Stomach smooth muscle (tissue), 2 donors: ENCODE data around the gene CENATAC.
"Not testable (repeated sequence)": the region's sequence is repeated elsewhere in the genome, so short reads cannot be mapped to it uniquely, and the experiment has no call there.

Experiments used
- H3K27ac ChIP-seq: one replicate; pipeline ENCODE4 v1.7.0; 2013; ENCODE audit warnings: mild to moderate bottlenecking, low read length, inconsistent platforms
- H3K27me3 ChIP-seq, 2 donors: one replicate each; pipeline ENCODE4 v1.7.0; 2013; ENCODE audit warnings: low read length in 2 of 2; ENCODE audit not compliant: insufficient read depth in 2 of 2, control insufficient read depth in 1 of 2
- H3K36me3 ChIP-seq, 2 donors: one replicate each; pipeline ENCODE4 v1.7.0; 2013; ENCODE audit warnings: low read length in 2 of 2; ENCODE audit not compliant: control insufficient read depth in 2 of 2, insufficient read depth in 2 of 2
- H3K4me1 ChIP-seq: one replicate; pipeline ENCODE4 v1.7.0; 2013; ENCODE audit warnings: low read length; ENCODE audit not compliant: control insufficient read depth, insufficient read depth
- H3K4me3 ChIP-seq, 2 donors: one replicate each; pipeline ENCODE4 v1.7.0; 2013; ENCODE audit warnings: low read length in 2 of 2
- H3K9ac ChIP-seq, 2 donors: one replicate each; pipeline ENCODE4 v1.7.0; 2013; ENCODE audit warnings: low read length in 2 of 2, mild to moderate bottlenecking in 1 of 2
- H3K9me3 ChIP-seq, 2 donors: one replicate each; pipeline ENCODE4 v1.7.0; 2013; ENCODE audit warnings: low read length in 2 of 2; ENCODE audit not compliant: control insufficient read depth in 2 of 2
- donor health status: healthy.
- donor health status: Pancreatic carcinoma.

Gene CENATAC

DNA sequence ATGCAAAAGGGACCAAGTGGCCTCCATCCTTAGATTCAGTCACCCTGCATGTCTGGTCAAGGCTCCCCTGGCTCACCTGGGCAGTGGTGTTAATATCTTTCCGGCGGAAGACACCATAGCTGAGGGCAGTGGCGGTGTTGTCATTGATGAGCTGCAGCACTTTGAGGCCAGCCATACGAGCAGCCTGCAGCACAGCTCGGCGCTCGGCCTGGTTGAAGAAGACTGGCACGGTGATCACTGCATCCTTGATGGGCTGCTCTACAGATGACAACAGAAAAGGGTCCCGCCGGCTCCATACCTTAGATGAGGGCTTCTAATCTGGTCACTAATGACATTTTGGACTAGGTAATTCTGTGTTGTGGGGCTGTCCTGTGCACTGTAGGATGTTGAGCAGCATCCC, 56.5 kb downstream of the CENATAC start:
- no peak overlapping the region for H3K27ac ChIP-seq
- H3K4me1 ChIP-seq, result peaks cover 20% of the 10 kb centered on the region
- H3K36me3 ChIP-seq, result peaks cover 44 to 47% of the 10 kb centered on the region in 2 donors
- no peaks in the 10 kb centered on the region for H3K27me3 ChIP-seq
- H3K9ac ChIP-seq, result no peak overlapping the region
- no peaks in the 10 kb centered on the region for H3K9me3 ChIP-seq
- no peak overlapping the region for H3K4me3 ChIP-seq

DNA sequence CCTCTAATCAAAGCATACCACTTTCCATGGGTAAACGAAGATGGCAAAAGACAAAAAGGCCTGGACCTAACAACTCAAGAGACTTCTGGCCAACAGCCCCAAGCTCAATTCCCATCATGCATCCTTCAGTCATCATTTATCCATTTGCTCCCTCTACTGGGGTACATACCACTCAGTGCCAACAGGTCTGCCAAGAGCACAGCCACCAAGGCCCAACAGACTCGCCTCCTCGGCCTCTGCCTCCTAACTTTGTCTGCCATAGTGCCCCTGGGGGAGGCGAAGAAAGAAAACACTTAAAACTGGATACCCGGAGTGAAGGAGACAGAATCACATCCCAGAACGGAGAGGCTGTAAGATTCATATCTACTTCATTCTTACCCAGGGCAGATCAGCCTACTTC, 58.0 kb downstream of the CENATAC start:
- Histone ChIP-seq H3K27me3 (no peaks in the 10 kb centered on the region), H3K9me3 (no peaks in the 10 kb centered on the region), H3K4me1 (peaks cover 20% of the 10 kb centered on the region), H3K27ac (peak overlapping the region; percentile 2), H3K4me3 (peak overlapping the region; percentile 79 to 85), H3K36me3 (peaks cover 38 to 39% of the 10 kb centered on the region in 2 donors), H3K9ac (peak overlapping the region; percentile 82)

DNA sequence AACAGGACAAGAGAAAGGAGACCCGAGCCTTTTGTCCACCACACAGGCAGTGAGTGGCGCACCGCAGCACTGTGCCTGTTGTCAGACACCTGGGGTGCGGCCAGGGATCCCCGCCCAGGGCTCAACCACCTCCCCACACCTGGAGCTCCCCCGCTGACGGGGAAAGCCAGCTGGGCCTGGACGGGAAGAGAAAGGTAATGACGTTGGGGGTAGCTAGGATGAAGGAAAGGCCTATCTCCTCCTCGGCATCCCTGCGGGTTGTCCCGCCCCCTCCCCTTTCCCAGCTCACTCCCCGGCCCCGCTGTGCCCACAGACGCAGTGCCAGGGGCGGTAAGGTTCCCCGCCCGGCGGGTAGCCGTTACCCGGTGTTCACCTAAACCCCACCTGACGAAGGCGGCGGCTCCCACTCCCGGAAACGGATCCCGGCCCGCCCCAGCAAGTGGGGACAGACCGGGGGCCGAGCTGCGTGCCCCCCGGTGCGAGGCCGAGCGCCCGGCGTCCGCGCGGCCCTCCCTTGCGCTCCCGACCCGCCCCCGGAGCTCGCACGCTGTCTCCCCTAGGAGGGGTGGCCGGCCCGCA, 58.6 kb downstream of the CENATAC start:
- H3K27ac ChIP-seq, result peak overlapping the region; percentile 71
- no peaks in the 10 kb centered on the region for H3K9me3 ChIP-seq
- no peaks in the 10 kb centered on the region for H3K27me3 ChIP-seq
- peaks cover 20% of the 10 kb centered on the region for H3K4me1 ChIP-seq
- peak overlapping the region; percentile 82 for H3K9ac ChIP-seq
- H3K36me3 ChIP-seq, result peaks cover 32 to 35% of the 10 kb centered on the region in 2 donors
- peak overlapping the region; percentile 79 to 85 for H3K4me3 ChIP-seq

DNA sequence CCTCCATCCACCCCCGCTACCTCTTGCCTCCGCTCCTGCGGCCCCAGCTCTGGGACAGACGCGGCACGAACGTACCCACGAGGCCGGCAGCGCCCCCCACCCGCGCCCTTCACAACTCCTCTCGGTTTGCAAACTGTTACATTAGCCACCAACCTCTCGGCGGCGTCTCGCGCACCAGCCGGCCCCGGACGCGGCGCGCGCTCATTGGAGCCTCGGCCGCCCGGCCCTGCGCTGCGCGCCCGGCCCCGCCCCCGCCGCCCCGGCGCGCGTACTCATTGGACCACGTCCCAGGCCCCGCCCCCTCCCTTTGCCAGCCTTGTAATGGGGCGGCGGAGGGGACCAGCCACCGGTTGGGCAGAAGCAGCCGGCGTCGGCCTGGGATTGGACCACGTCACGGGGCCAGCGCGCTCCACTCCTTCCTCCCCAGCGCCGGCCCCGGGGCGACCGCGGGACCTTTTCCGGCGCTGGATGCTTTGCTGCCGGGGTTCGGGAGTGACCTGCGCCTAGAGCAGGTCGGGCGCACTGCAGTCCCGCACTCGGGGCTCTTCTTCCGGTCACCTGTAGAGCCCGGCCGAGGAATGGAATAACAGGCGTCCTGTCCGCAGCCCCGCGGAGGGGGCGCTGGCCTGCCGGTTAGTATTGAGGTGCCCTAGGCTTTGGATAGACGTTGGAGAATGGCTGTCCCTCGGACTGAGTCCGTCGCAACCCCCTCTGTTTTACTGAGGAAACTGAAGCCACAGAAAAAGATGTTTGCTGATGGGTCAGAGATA, 59.2 kb downstream of the CENATAC start, which contains the start of gene HYOU1:
Gene HYOU1, minus strand, starts transcription at position 206 of the 770 bp plus-strand sequence. CDS start 1,045 bp downstream, outside the sequence.
- peak within 1 kb of the TSS; percentile 85 for H3K27ac ChIP-seq
- no peaks in the 10 kb centered on the region for H3K9me3 ChIP-seq
- peaks cover 25 to 29% of the 10 kb centered on the region in 2 donors for H3K36me3 ChIP-seq
- H3K9ac ChIP-seq, result peak within 1 kb of the TSS; percentile 82 to 86
- H3K4me3 ChIP-seq, result peak within 1 kb of the TSS; percentile 89 to 92
- no peaks in the 10 kb centered on the region for H3K27me3 ChIP-seq
- peaks cover 20% of the 10 kb centered on the region for H3K4me1 ChIP-seq

DNA sequence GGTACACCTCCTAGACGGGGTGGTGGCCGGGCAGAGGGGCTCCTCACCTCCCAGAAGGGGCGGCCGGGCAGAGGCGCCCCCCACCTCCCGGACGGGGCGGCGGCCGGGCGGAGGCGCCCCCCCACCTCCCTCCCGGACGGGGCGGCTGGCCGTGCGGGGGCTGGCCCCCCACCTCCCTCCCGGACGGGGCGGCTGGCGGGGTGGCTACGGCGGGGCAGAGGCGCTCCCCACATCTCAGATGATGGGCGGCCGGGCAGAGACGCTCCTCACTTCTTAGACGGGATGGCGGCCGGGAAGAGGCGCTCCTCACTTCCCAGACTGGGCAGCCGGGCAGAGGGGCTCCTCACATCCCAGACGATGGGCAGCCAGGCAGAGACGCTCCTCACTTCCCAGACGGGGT, 61.2 kb downstream of the CENATAC start:
- H3K27me3 ChIP-seq, H3K9ac ChIP-seq, H3K9me3 ChIP-seq, H3K27ac ChIP-seq, H3K4me3 ChIP-seq: not testable (repeated sequence)
- H3K4me1 ChIP-seq, result peaks cover 20% of the 10 kb centered on the region
- peaks cover 6 to 12% of the 10 kb centered on the region in 2 donors for H3K36me3 ChIP-seq

DNA sequence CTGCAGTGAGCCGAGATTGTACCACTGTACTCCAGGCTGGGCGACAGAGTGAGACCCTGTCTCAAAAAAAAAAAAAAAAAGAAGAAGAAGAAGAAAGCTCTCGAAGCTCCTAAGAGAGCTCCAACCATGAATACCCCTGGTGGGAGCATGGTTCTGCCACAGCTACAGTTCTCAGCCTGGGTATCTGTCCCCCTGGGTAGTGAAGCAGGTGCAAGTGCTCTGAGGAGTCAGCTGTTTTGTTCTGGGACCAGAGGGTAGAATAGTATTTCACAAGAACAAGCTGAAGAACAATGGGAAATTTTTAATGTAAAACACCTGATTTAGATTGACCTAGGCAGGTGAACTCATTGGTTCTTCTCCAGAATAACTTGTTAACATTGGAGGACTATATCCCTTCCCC, 63.3 kb downstream of the CENATAC start:
- Histone ChIP-seq H3K9ac (no peak overlapping the region), H3K4me1 (peaks cover 9% of the 10 kb centered on the region), H3K9me3 (no peaks in the 10 kb centered on the region), H3K4me3 (no peak overlapping the region), H3K36me3 (peaks cover 0 to 4% of the 10 kb centered on the region in 2 donors), H3K27me3 (no peaks in the 10 kb centered on the region), H3K27ac (no peak overlapping the region)

DNA sequence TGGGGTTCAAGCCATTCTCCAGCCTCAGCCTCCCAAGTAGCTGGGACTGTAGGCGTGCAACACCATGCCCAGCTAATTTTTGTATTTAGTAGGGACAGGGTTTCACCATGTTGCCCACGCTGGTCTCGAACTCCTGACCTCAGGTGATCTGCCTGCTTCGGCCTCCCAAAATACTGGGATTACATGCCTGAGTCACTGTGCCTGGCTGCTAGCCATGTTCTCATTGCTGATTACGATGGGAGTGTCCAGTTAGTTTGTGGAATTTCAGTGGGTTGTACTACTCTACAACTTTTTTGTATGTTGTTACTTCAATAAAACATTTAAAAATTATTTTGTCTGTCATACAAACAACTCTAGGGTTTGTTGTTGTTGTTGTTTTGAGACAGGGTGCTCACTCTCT, 64.8 kb downstream of the CENATAC start:
- Histone ChIP-seq H3K27ac (no peak overlapping the region), H3K27me3 (no peaks in the 10 kb centered on the region), H3K36me3 (peaks cover 0 to 4% of the 10 kb centered on the region in 2 donors), H3K4me1 (peaks cover 6% of the 10 kb centered on the region), H3K4me3 (no peak overlapping the region), H3K9ac (no peak overlapping the region), H3K9me3 (no peaks in the 10 kb centered on the region)

DNA sequence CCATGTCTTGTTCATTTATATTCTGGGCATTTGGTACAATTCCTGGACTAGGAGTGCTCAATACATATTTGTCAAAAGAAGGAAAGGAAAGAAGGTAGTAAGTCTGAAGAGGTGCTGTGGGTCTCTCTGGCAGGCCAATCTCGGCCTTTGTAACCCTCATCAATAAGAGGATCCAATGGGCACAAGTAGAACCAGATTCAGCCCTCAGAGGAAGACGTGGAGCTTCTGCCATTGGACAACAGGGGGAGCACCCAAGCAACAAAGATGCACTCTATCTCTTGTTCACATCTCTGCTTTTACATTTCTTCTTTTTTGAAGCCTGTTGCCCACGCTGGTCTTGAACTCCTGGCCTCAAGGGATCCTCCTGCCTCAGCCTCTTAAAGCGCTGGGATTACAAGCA, 67.4 kb downstream of the CENATAC start:
- no peak overlapping the region for H3K4me3 ChIP-seq
- H3K9ac ChIP-seq, result no peak overlapping the region
- no peaks in the 10 kb centered on the region for H3K9me3 ChIP-seq
- peaks cover 11% of the 10 kb centered on the region for H3K4me1 ChIP-seq
- peaks cover 0 to 12% of the 10 kb centered on the region in 2 donors for H3K36me3 ChIP-seq
- H3K27me3 ChIP-seq, result no peaks in the 10 kb centered on the region
- no peak overlapping the region for H3K27ac ChIP-seq
